ENCODE data around the gene SERTM1. TPM values are rescaled to one million over a fixed set of nuclear protein-coding genes. Genes with fewer than 3 reads are reported as not detected.

Gene SERTM1
- total RNA-seq, 1 experiment from 2014 or later, result 0.24 TPM

DNA sequence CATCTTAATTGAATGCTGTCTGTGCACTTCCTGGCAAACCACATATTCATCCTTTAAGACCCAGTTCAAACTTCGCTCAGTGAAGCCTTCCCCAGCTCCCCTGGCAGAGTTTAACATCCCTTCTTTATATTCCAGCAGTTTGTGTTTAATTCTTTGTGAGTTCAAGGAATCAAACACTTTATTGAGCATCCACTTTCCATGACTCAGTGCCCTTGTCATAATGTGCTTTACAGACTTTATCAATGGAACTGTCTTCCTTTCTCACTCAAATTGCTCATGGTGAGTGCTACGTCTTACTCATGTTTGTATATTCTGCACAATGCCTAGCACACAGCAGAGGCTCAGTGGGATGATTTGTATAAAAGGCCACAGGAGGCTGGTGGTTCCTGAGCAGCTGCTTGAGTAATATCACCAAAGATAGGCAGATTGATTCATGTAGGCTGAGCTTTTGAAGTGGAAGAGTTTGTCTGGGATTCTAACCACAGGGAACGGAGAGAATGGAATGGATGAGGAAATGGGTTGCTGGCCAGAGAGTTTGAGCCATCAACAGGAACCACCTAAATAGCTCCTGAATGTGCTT is 44.2 kb downstream of the SERTM1 start:
- Mint-ChIP-seq H3K4me3 (no peak overlapping the region), H3K4me1 (peaks cover 4 to 14% of the 10 kb centered on the region in 2 experiments; a peak in 3 of 4 replicates), H3K27ac (no peak overlapping the region), H3K27me3 (ENCODE audit: low read depth) (no peaks in the 10 kb centered on the region; the same call in 1 of the 2 replicates), H3K9me3 (no peaks in the 10 kb centered on the region; a peak in 1 of 5 replicates), H3K36me3 (ENCODE audit: insufficient read depth in 1 of 3, low read depth in 3 of 3) (no peaks in the 10 kb centered on the region)
- Histone ChIP-seq H4K20me1 (ENCODE audit: control insufficient read depth, insufficient read depth, insufficient read length) (no peaks in the 10 kb centered on the region), H2AK5ac (ENCODE audit: insufficient read length, low read length) (no peak overlapping the region), H3K56ac (ENCODE audit: insufficient read length, low read depth, low read length) (no peak overlapping the region), H3K4me1 (ENCODE audit: insufficient read depth, low read length) (no peaks in the 10 kb centered on the region), H3T11ph (ENCODE audit: low read length) (no peak overlapping the region), H3K79me1 (ENCODE audit: insufficient read depth, low read depth, low read length, poor library complexity, severe bottlenecking) (no peaks in the 10 kb centered on the region), H3K27ac (ENCODE audit: insufficient read length, low read depth, low read length) (no peak overlapping the region), H3K14ac (ENCODE audit: insufficient read depth, low read length) (no peak overlapping the region), H2BK12ac (ENCODE audit: insufficient read length, low read depth, low read length) (no peak overlapping the region), H3K4ac (ENCODE audit: low read depth, low read length) (no peak overlapping the region), H2BK20ac (ENCODE audit: low read depth, low read length, poor library complexity, severe bottlenecking) (no peak overlapping the region), H2BK15ac (ENCODE audit: low read depth, low read length) (no peak overlapping the region), H3K79me2 (ENCODE audit: insufficient read depth, low read length) (no peaks in the 10 kb centered on the region), H2BK5ac (ENCODE audit: insufficient read length, low read length) (no peak overlapping the region), H2BK120ac (ENCODE audit: low read depth, low read length, poor library complexity, severe bottlenecking) (no peak overlapping the region), H3K4me2 (ENCODE audit: insufficient read depth, insufficient read length, low read length) (no peak overlapping the region), H3K18ac (ENCODE audit: insufficient read length, low read depth, low read length) (no peak overlapping the region), H3K27me3 (ENCODE audit: insufficient read depth, low read length) (no peaks in the 10 kb centered on the region), H3K9ac (ENCODE audit: extremely low read depth, insufficient read length, low read length) (no peak overlapping the region), H2AFZ (ENCODE audit: low read length) (no peak overlapping the region), H4K91ac (ENCODE audit: insufficient read length, low read depth, low read length) (no peak overlapping the region), H4K5ac (ENCODE audit: insufficient read length, low read depth, low read length) (no peak overlapping the region), H3K23ac (ENCODE audit: insufficient read length, low read depth, low read length) (no peak overlapping the region), H3K23me2 (ENCODE audit: insufficient read length, low read depth, low read length, poor library complexity, severe bottlenecking) (no peaks in the 10 kb centered on the region), H3K9me3 (ENCODE audit: control insufficient read depth, low read depth, low read length) (no peaks in the 10 kb centered on the region), H4K8ac (replicated peaks; ENCODE audit: insufficient read length, low read depth, low read length) (no peak overlapping the region)
- no peak for DNase-seq
- WGBS (ENCODE audit: extremely low coverage, insufficient read length, low lambda C conversion rate), result no CpG with 5 or more reads among the region's 3 CpGs
- TF ChIP-seq, protein P1, sequence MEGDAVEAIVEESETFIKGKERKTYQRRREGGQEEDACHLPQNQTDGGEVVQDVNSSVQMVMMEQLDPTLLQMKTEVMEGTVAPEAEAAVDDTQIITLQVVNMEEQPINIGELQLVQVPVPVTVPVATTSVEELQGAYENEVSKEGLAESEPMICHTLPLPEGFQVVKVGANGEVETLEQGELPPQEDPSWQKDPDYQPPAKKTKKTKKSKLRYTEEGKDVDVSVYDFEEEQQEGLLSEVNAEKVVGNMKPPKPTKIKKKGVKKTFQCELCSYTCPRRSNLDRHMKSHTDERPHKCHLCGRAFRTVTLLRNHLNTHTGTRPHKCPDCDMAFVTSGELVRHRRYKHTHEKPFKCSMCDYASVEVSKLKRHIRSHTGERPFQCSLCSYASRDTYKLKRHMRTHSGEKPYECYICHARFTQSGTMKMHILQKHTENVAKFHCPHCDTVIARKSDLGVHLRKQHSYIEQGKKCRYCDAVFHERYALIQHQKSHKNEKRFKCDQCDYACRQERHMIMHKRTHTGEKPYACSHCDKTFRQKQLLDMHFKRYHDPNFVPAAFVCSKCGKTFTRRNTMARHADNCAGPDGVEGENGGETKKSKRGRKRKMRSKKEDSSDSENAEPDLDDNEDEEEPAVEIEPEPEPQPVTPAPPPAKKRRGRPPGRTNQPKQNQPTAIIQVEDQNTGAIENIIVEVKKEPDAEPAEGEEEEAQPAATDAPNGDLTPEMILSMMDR (conservative IDR thresholded peaks at IDR 0.05), result no peak

Data from H9 (cell line).